GM12878 (cell line): ENCODE results near the gene RAN. TPM values are rescaled to one million over a fixed set of nuclear protein-coding genes. Genes with fewer than 3 reads are reported as not detected.

Experiments used
- ASH2L ChIP-seq: fragments of 300-600, 200-600 bp; sonication (generic); IDR thresholded peaks from 2 replicates; pipeline ENCODE4 v1.6.1; 2017; ENCODE audit warnings: low read depth, mild to moderate bottlenecking, borderline replicate concordance
- CBX3 ChIP-seq: fragments of 200-600 bp; sonication (generic); IDR thresholded peaks from 2 replicates; pipeline ENCODE4 v1.6.1; 2016; ENCODE audit warnings: low read depth, borderline replicate concordance
- CBX5 ChIP-seq: sonication (generic); IDR thresholded peaks from 2 replicates; pipeline ENCODE4 v1.6.1; 2016; ENCODE audit warnings: low read depth, moderate library complexity, mild to moderate bottlenecking, inconsistent platforms
- CHD1 ChIP-seq: IDR thresholded peaks from 2 replicates; pipeline ENCODE4 v1.6.1; 2012; ENCODE audit warnings: low read depth, low read length, improper control_type of control experiment
- MTA2 ChIP-seq: fragments of 450-650 bp; IDR thresholded peaks from 2 replicates; pipeline ENCODE4 v1.6.1; 2016; ENCODE audit warnings: low read depth, mild to moderate bottlenecking, moderate library complexity
- NBN ChIP-seq: fragments of 450-650 bp; IDR thresholded peaks from 2 replicates; pipeline ENCODE4 v1.6.1; 2016
- NR2F1 ChIP-seq: fragments of 450-650 bp; conservative IDR thresholded peaks from 2 replicates; pipeline ENCODE4 v1.6.1; 2017; ENCODE audit warnings: mild to moderate bottlenecking
- POLR2A ChIP-seq: IDR thresholded peaks from 2 replicates; pipeline ENCODE4 v1.6.1; 2011; ENCODE audit warnings: low read depth, mild to moderate bottlenecking, low read length
- RAD21 ChIP-seq: IDR thresholded peaks from 2 replicates; pipeline ENCODE4 v1.6.1; 2011; ENCODE audit warnings: mild to moderate bottlenecking, low read depth, low read length, moderate library complexity; ENCODE audit not compliant: insufficient read depth
- SREBF1 ChIP-seq: IDR thresholded peaks from 2 replicates; pipeline ENCODE4 v1.6.1; 2012; ENCODE audit warnings: mild to moderate bottlenecking, low read length
- TAF1 ChIP-seq: IDR thresholded peaks from 2 replicates; pipeline ENCODE4 v1.6.1; 2011; ENCODE audit warnings: mild to moderate bottlenecking, low read depth, low read length, borderline replicate concordance
- TARDBP ChIP-seq: IDR thresholded peaks from 2 replicates; pipeline ENCODE4 v1.6.1; 2016; ENCODE audit warnings: borderline replicate concordance
- ZSCAN29 ChIP-seq: fragments of 450-650 bp; IDR thresholded peaks from 2 replicates; pipeline ENCODE4 v1.6.1; 2017; ENCODE audit warnings: mild to moderate bottlenecking, moderate library complexity
- ZZZ3 ChIP-seq: IDR thresholded peaks from 2 replicates; pipeline ENCODE4 v1.6.1; 2011; ENCODE audit warnings: low read depth; ENCODE audit not compliant: control insufficient read depth, insufficient read length
- polyA plus RNA-seq, 11 experiments: library from polyadenylated mRNA; depleted of rRNA in 4 of 11; unstranded in 6 of 11; stranded (reverse) in 5 of 11; fragments of >200 nt; fragmentation: Nextera tagmentation in 4 of 11; fragmentation: Illumina TruSeq in 1 of 11; extraction: Ambion mirVana in 4 of 11; extraction: Trizol in 1 of 11; gene quantifications; 1 replicate in 1 of 11; 2 replicates in 10 of 11; pipeline versions ENCODE4 v1.2.1 to v1.2.3, GENCODE V29; 2011 to 2016; ENCODE audit warnings: inconsistent platforms in 2 of 11, missing spikeins in 2 of 11, low read depth in 1 of 11
- total RNA-seq, 4 experiments: library from RNA; depleted of rRNA in 3 of 4; stranded (reverse); fragments of >200 nt in 3 of 4; fragmentation: Illumina TruSeq in 1 of 4; extraction: Trizol in 1 of 4; gene quantifications; 2 replicates each; pipeline versions ENCODE4 v1.2.1 to v1.2.3, GENCODE V29; 2013 to 2021
- TF ChIP-seq, protein P1 (sequence below): fragments of 150-350 bp; IDR thresholded peaks from 2 replicates; pipeline ENCODE4 v1.6.1; 2016; ENCODE audit warnings: low read depth, low read length
- TF ChIP-seq, protein P2 (sequence below): fragments of 450-650 bp; IDR thresholded peaks from 2 replicates; pipeline ENCODE4 v1.6.1; 2017; ENCODE audit warnings: borderline replicate concordance
- TF ChIP-seq, protein P3 (sequence below): fragments of 450-650 bp; IDR thresholded peaks from 2 replicates; pipeline ENCODE4 v1.6.1; 2017; ENCODE audit warnings: mild to moderate bottlenecking, moderate library complexity
- TF ChIP-seq, protein P4 (sequence below): fragments of 450-650 bp; IDR thresholded peaks from 2 replicates; pipeline ENCODE4 v1.6.1; 2017; ENCODE audit warnings: mild to moderate bottlenecking, low read depth, inconsistent platforms; ENCODE audit not compliant: poor library complexity, severe bottlenecking

RAN gene
- total and polyA plus RNA-seq, 10 of the 15 experiments (the other 5 are each of a cell fraction or from before 2014, with no cell fraction given): 1,598 to 3,769 (median 2,845) TPM

DNA sequence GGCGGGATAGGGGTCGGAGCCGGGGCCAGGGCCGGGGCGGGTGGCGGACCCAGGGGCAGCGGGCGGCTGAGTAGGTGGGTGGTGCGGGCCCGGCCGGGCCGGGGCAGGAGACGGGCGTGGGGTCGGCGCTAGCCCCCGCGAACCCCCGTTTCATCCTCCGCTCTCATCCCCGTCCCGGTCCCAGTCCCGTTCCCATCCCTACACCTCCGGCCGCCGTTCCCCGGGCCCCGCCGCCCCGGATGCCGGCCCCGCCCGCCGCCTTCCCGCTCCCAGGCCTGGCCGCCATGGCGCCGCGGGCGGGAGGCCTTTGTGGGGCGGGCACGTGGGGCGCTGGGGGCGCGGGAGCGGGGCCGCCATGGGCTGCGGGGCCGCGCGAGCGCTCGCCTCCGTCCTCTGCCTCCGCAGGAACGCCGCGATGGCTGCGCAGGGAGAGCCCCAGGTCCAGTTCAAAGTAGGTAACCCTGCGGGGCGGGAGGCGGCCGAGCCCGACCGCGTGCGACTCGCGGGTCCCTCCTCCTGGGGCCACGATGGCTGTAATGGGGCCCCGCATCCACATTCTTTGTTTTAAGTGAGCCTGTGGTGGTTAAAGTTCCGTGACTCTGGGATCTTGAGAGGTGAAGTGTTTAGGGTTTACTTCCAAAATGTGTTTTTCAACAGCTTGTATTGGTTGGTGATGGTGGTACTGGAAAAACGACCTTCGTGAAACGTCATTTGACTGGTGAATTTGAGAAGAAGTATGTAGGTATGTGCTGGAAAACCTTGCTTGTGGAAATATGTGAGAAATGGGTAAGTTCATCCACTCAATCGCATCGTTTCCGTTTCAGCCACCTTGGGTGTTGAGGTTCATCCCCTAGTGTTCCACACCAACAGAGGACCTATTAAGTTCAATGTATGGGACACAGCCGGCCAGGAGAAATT lies 572 bp downstream of the RAN start (continued):
- TF ChIP-seq, protein P1, sequence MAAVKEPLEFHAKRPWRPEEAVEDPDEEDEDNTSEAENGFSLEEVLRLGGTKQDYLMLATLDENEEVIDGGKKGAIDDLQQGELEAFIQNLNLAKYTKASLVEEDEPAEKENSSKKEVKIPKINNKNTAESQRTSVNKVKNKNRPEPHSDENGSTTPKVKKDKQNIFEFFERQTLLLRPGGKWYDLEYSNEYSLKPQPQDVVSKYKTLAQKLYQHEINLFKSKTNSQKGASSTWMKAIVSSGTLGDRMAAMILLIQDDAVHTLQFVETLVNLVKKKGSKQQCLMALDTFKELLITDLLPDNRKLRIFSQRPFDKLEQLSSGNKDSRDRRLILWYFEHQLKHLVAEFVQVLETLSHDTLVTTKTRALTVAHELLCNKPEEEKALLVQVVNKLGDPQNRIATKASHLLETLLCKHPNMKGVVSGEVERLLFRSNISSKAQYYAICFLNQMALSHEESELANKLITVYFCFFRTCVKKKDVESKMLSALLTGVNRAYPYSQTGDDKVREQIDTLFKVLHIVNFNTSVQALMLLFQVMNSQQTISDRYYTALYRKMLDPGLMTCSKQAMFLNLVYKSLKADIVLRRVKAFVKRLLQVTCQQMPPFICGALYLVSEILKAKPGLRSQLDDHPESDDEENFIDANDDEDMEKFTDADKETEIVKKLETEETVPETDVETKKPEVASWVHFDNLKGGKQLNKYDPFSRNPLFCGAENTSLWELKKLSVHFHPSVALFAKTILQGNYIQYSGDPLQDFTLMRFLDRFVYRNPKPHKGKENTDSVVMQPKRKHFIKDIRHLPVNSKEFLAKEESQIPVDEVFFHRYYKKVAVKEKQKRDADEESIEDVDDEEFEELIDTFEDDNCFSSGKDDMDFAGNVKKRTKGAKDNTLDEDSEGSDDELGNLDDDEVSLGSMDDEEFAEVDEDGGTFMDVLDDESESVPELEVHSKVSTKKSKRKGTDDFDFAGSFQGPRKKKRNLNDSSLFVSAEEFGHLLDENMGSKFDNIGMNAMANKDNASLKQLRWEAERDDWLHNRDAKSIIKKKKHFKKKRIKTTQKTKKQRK: no peak
- TF ChIP-seq TARDBP: no peak
- 0 out of 2 replicates have a peak, but pooled peaks have one; percentile 21 for TF ChIP-seq MTA2
- TF ChIP-seq RAD21: no peak
- TF ChIP-seq, protein P2, sequence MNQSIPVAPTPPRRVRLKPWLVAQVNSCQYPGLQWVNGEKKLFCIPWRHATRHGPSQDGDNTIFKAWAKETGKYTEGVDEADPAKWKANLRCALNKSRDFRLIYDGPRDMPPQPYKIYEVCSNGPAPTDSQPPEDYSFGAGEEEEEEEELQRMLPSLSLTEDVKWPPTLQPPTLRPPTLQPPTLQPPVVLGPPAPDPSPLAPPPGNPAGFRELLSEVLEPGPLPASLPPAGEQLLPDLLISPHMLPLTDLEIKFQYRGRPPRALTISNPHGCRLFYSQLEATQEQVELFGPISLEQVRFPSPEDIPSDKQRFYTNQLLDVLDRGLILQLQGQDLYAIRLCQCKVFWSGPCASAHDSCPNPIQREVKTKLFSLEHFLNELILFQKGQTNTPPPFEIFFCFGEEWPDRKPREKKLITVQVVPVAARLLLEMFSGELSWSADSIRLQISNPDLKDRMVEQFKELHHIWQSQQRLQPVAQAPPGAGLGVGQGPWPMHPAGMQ: no peak
- TF ChIP-seq, protein P3, sequence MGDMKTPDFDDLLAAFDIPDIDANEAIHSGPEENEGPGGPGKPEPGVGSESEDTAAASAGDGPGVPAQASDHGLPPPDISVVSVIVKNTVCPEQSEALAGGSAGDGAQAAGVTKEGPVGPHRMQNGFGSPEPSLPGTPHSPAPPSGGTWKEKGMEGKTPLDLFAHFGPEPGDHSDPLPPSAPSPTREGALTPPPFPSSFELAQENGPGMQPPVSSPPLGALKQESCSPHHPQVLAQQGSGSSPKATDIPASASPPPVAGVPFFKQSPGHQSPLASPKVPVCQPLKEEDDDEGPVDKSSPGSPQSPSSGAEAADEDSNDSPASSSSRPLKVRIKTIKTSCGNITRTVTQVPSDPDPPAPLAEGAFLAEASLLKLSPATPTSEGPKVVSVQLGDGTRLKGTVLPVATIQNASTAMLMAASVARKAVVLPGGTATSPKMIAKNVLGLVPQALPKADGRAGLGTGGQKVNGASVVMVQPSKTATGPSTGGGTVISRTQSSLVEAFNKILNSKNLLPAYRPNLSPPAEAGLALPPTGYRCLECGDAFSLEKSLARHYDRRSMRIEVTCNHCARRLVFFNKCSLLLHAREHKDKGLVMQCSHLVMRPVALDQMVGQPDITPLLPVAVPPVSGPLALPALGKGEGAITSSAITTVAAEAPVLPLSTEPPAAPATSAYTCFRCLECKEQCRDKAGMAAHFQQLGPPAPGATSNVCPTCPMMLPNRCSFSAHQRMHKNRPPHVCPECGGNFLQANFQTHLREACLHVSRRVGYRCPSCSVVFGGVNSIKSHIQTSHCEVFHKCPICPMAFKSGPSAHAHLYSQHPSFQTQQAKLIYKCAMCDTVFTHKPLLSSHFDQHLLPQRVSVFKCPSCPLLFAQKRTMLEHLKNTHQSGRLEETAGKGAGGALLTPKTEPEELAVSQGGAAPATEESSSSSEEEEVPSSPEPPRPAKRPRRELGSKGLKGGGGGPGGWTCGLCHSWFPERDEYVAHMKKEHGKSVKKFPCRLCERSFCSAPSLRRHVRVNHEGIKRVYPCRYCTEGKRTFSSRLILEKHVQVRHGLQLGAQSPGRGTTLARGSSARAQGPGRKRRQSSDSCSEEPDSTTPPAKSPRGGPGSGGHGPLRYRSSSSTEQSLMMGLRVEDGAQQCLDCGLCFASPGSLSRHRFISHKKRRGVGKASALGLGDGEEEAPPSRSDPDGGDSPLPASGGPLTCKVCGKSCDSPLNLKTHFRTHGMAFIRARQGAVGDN: peak; percentile 42; the same call in 1 of the 2 replicates
- TF ChIP-seq TAF1: peak; percentile 54; the same call in 1 of the 2 replicates
- TF ChIP-seq NR2F1: no peak
- TF ChIP-seq ASH2L: 0 out of 2 replicates have a peak, but pooled peaks have one; percentile 25
- TF ChIP-seq ZZZ3: no peak
- no peak for TF ChIP-seq ZSCAN29
- TF ChIP-seq POLR2A: peak; percentile 69
- TF ChIP-seq CHD1: no peak
- TF ChIP-seq, protein P4, sequence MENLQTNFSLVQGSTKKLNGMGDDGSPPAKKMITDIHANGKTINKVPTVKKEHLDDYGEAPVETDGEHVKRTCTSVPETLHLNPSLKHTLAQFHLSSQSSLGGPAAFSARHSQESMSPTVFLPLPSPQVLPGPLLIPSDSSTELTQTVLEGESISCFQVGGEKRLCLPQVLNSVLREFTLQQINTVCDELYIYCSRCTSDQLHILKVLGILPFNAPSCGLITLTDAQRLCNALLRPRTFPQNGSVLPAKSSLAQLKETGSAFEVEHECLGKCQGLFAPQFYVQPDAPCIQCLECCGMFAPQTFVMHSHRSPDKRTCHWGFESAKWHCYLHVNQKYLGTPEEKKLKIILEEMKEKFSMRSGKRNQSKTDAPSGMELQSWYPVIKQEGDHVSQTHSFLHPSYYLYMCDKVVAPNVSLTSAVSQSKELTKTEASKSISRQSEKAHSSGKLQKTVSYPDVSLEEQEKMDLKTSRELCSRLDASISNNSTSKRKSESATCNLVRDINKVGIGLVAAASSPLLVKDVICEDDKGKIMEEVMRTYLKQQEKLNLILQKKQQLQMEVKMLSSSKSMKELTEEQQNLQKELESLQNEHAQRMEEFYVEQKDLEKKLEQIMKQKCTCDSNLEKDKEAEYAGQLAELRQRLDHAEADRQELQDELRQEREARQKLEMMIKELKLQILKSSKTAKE: no peak
- TF ChIP-seq CBX5: no peak
- TF ChIP-seq NBN: no peak
- TF ChIP-seq SREBF1: no peak
- no peak for TF ChIP-seq CBX3
